GM19023 (cell line): ENCODE measurements around the gene EYS.

ENCODE experiments used
- ATAC-seq: cut with Tn5 transposase; IDR thresholded peaks from one replicate; pipeline ENCODE4 v1.9.1; 2021; ENCODE audit warnings: mild to moderate bottlenecking, moderate library complexity; ENCODE audit not compliant: unreplicated experiment

EYS gene

DNA sequence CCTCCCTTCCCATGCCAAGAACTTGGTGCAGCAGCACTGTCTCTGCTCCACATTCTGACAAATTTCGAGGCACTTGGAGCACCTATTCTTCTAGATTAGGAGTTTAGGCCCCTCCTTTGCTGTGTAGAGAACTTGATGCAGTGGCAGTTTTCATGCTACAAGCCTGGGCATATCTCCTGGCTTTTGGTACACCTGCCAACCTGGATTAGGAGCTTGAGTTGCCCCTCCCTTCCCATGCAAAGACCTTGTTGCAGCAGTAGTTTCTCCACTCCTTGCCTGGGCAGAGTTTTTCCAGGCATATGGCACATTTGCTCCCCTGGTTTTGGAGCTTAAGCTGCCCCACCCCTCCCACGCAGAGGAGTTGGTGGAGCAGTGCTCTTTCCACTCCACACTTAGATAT lies 956.1 kb downstream of the EYS start:
- ATAC-seq = no peak

DNA sequence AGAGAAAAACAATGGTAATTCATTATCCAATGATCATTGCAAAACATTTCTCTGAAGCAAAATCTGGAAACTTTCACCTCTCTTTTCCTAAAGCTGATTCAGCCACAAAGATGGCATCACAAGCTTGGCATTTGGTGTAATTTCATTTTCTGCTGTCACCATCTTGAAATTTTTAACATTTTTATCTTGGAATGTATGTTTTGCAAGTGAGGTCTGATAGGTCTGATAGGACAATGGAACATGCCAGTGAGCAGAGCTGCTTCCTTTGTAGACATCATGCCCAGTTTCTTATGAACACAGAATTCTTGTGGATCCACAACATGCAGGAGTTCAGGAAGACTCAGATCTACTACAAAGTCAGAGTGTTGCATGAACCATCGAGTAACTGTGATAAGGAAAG lies 969.6 kb downstream of the EYS start:
- no peak for ATAC-seq

DNA sequence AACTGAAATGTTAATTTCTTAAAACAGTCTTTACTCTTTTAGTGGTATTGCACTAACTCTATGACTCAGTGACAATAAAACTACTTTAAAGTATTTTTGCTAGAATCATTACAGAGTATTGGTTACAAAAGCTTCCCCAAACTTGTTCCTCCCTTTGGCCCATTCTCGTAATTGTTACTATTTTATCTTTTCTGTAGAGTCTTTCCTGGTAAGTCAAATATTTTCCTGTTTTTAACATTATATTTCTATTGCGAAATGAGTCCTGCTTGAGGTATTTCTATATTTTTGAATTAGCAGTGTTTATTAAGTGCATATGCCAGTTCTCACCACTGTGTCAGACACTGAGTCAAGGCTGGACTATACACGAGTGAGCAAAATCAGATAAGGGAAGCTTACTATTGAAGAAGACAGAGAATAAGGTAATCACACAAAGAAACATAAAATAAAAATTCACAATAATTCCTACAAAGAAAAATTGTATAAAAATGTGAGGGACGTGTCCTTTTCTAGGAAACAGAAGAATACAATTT lies 970.5 kb downstream of the EYS start:
- no peak for ATAC-seq

DNA sequence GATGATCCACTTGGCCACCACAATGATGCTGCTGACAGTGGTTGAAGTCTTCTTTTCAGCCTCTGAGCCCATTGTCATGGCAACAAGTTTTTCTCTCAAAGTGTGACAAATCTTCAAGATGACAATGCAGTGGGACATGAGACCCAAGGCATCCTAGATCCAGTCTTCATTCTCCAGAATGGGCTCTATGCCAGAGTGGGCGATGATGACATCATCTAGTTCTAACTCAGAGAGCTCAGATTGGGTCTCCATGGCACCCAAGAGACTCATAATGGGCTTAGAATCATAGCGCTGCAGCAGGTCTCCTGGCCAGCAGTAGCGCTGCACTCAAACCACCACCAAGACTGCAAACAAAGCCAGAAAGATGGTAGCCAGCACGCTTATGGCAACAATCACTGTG lies 973.6 kb downstream of the EYS start:
- no peak for ATAC-seq

GRCh38 chr6:64732888-64733287 lies 974.1 kb downstream of the EYS start:
- ATAC-seq = no peak

- no peak for ATAC-seq
Observed at GRCh38 chr6:64729522-64729921, 977.5 kb downstream of the EYS start.

DNA sequence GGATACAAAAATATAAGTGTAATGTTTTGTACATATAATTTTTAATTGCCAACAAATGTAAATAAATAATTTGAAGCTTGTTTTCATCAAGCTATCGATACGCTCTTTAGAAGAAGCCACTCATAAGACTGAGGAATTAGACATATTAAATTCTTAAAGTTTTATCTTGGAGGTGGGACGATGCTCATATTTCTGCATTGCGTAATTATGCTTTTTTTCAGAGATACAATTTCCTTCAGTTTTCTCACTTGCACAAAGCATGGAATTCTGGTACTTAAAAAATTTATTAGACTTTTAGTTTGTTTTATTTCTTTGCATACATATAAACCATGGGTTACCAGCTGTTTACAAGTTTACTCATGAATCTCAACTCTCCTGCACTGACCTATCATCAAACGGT lies 980.0 kb downstream of the EYS start:
- no peak for ATAC-seq

GRCh38 chr6:64724091-64724490 lies 982.9 kb downstream of the EYS start:
- no peak for ATAC-seq

GRCh38 chr6:64723327-64724058 lies 983.5 kb downstream of the EYS start:
- no peak for ATAC-seq

DNA sequence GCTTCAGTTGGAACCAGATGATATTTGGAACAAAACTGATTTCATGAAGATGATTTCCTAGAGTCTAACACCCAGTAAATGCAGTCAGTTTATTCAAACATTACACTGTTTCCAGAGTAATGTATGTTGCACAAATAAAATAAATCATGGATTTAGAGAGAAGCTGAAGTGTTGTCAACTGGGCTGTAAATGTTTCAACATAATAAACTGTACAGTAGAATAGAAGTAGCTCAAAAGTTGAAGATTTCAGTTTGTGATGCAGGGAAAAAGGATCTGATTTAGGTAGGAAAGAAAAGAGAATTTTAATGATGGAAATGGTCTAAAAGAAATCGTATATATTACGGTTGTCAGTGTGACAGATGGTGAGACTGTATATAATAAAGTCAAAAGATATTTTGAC lies 985.2 kb downstream of the EYS start:
- ATAC-seq = no peak

- ATAC-seq = no peak
Observed at GRCh38 chr6:64717281-64717680, 989.7 kb downstream of the EYS start.

- no peak for ATAC-seq
Observed at GRCh38 chr6:64715624-64716023, 991.4 kb downstream of the EYS start.

GRCh38 chr6:64714073-64714472 lies 993.0 kb downstream of the EYS start:
- ATAC-seq = no peak

DNA sequence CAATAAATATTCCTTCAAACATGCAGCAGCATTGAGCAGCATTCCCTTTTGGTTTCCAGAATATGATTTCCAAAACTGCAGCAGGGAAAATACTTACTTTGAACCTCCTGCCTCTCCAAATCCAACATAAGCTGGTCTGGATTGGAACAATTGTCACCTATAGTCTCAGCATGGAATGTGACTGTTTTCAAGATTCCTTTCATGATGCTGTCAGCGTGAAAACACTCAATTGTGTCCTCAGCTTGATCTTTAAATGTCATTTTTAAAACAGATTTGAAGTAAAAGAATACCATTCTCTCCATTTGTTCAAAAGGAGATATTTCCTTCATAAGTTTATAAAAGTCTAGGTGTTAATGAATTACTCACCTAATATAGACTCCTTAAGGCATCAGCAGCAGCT lies 993.9 kb downstream of the EYS start:
- ATAC-seq = no peak

DNA sequence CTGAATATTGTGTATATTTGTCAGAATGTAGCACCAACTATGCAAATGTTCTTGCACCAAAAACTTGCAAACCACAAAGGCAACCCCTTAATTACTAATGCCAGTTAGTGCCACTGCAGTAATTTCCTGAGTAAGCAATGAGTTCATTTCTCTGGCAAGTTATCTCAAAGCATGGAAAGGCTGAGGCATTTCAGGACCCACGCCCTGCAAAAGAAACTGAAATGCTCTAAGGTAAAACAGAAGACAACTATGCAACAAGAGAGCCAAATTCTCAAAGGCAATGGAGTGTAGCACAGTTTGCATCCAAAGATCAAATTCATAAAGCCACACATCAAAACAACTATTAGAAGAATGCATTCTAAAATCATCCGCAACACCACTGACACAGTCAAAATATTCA lies 994.4 kb downstream of the EYS start:
- ATAC-seq = no peak

GRCh38 chr6:64703922-64704321 lies 1003.1 kb downstream of the EYS start:
- no peak for ATAC-seq

- no peak for ATAC-seq
Observed at GRCh38 chr6:64696053-64696452, 1011.0 kb downstream of the EYS start.

DNA sequence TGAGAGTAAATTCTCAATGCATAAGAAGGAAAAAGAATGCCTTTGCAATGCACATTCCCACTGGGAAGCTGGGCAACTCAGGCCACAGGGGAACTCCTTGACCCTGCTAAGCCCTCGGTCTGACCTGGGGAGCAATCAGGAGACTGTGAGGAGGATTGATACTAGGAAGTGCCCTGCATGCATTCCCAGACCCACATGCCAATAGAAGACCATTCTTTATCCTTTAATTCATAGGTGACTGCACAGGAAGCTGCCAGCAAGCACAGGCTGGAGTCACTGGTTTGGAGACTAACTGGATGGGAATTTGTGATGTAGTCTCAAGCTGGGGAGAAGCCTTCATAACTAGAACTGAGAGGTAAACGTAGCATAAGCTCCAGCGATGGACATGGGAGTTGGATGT lies 1012.7 kb downstream of the EYS start:
- ATAC-seq = no peak

GRCh38 chr6:64691064-64691463 lies 1016.0 kb downstream of the EYS start:
- ATAC-seq = no peak

DNA sequence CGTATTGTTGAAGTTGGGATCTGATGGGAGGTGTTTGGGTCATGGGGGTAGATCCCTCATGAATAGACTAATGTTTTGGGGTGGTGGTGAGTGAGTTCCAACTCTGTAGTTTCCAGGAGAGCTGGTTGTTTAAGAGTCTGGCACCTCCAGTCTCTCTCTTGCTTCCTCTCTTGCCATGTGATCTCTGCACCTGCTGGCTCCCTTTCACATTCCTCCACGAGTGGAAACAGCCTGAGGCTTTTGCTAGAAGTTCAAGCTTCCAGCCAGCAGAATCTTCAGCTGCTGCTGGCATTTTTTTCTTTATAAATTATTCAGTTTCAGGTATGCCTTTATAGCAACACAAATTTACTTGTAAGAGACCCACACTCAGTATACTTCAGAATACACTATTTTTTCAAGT lies 1021.6 kb downstream of the EYS start:
- ATAC-seq = no peak

GRCh38 chr6:64683682-64684081 lies 1023.3 kb downstream of the EYS start:
- no peak for ATAC-seq

GRCh38 chr6:64681416-64682160 lies 1025.4 kb downstream of the EYS start:
- ATAC-seq = no peak
